ENCODE results near the gene PPME1.

GRCh38 chr11:74168838-74169237, 2.3 kb upstream of the PPME1 start:
- TF ChIP-seq FOXK2 (IDR thresholded peaks at IDR 0.05) (no peak), HDGF (IDR thresholded peaks at IDR 0.05; ENCODE audit: borderline replicate concordance) (no peak), SP1 (IDR thresholded peaks at IDR 0.05) (no peak), BHLHE40 (IDR thresholded peaks at IDR 0.05; ENCODE audit: borderline replicate concordance) (no peak)
